Kidney (tissue), 14 donors: ENCODE data around the gene NFATC2. TPM values are rescaled to one million over a fixed set of nuclear protein-coding genes. Genes with fewer than 3 reads are reported as not detected.
A peak's percentile ranks its signal among the peaks of the same experiment; 100 is the strongest.

Experiments
- DNase-seq, 5 donors: peaks; one replicate each; pipeline ENCODE4 v3.0.0-alpha.2; 2013 to 2020
- FAIRE-seq: peaks from 2 replicates; lab custom pipeline; 2012; peaks lifted over from hg19 to GRCh38; lab: Jason Lieb, UNC
- H3K27ac ChIP-seq, 2 donors: one replicate each; pipeline ENCODE4 v1.7.0; 2013; ENCODE audit warnings: low read depth in 2 of 2, low read length in 2 of 2, inconsistent platforms in 1 of 2
- H3K27me3 ChIP-seq: one replicate; pipeline ENCODE4 v1.7.1; 2013; ENCODE audit warnings: low read length, inconsistent platforms; ENCODE audit not compliant: control insufficient read depth, insufficient read depth
- H3K36me3 ChIP-seq, 3 donors: one replicate each; pipeline versions ENCODE4 v1.7.0 to v1.7.1; 2013; ENCODE audit warnings: low read length in 3 of 3, control low read depth in 1 of 3, inconsistent platforms in 1 of 3; ENCODE audit not compliant: insufficient read depth in 3 of 3, control insufficient read depth in 2 of 3
- H3K4me1 ChIP-seq, 3 donors: one replicate each; pipeline versions ENCODE4 v1.7.0 to v1.7.1; 2013; ENCODE audit warnings: low read length in 3 of 3, inconsistent platforms in 1 of 3, low read depth in 1 of 3; ENCODE audit not compliant: control insufficient read depth in 2 of 3, insufficient read depth in 2 of 3
- H3K4me3 ChIP-seq, 3 donors: one replicate each; pipeline versions ENCODE4 v1.7.0 to v1.8.1; 2013; ENCODE audit warnings: low read length in 3 of 3, control low read depth in 1 of 3, inconsistent platforms in 1 of 3
- H3K9ac ChIP-seq, 3 donors: one replicate each; pipeline versions ENCODE4 v1.7.0 to v1.7.1; 2013; ENCODE audit warnings: low read length in 3 of 3, control low read depth in 1 of 3, inconsistent platforms in 1 of 3
- H3K9me3 ChIP-seq, 3 donors: one replicate each; pipeline versions ENCODE4 v1.7.0 to v1.7.1; 2013; ENCODE audit warnings: low read length in 3 of 3, control low read depth in 1 of 3, inconsistent platforms in 1 of 3; ENCODE audit not compliant: control insufficient read depth in 2 of 3, insufficient read depth in 1 of 3
- CTCF ChIP-seq: IDR thresholded peaks from 3 replicates; pipeline ENCODE4 v1.5.1; 2012; ENCODE audit warnings: mild to moderate bottlenecking, moderate library complexity, borderline replicate concordance; ENCODE audit not compliant: insufficient read depth; ENCODE audit errors: extremely low read depth
- intact Hi-C: fragments of 100-400 bp; cut with DNase I; formaldehyde crosslinking; loops from one replicate; pipeline ENCODE4 v1.11.1; 2022
- polyA plus RNA-seq: library from polyadenylated mRNA; stranded (reverse); fragments of 350-450 nt; fragmentation: Illumina TruSeq; extraction: RNeasy Lipid Tissue Mini Kit (QIAGEN cat#74804); gene quantifications from one replicate; pipeline ENCODE4 v1.2.3, GENCODE V29; 2014; ENCODE audit warnings: low read depth, low replicate concordance; ENCODE audit not compliant: insufficient read depth
- total RNA-seq: library from RNA; stranded (reverse); fragmentation: NEBNext Ultra II Directional; extraction: Animal tissue kit (Norgen Biotek cat#: 25700); gene quantifications from one replicate; pipeline ENCODE4 v1.2.1, GENCODE V29; 2021
- donor health status: control.
- donor health status: control.
- donor health status: control.
- donor health status: control.
- donor health status: control.
- donor health status: DM: yes; HTN: yes; CAD: no.
- donor health status: Normal renal cell carcinoma (clear cell type).

Gene NFATC2
- total and polyA plus RNA-seq, 2 donors from 2014 or later, result 0.73 to 10.5 TPM

GRCh38 chr20:51423290-51423667 lies 119.2 kb downstream of the NFATC2 start:
- Histone ChIP-seq H3K9me3 (no peaks in the 10 kb centered on the region), H3K4me3 (no peak overlapping the region), H3K27me3 (no peaks in the 10 kb centered on the region), H3K27ac (no peak overlapping the region), H3K36me3 (no peaks in the 10 kb centered on the region), H3K4me1 (peaks cover 0 to 2% (median 0%) of the 10 kb centered on the region in 3 donors), H3K9ac (no peak overlapping the region)
- no peak for FAIRE-seq
- no peak for TF ChIP-seq CTCF
- peak in 1 of 5 donors; percentile 11 for DNase-seq
- intact Hi-C loops, result no loop called here

DNA sequence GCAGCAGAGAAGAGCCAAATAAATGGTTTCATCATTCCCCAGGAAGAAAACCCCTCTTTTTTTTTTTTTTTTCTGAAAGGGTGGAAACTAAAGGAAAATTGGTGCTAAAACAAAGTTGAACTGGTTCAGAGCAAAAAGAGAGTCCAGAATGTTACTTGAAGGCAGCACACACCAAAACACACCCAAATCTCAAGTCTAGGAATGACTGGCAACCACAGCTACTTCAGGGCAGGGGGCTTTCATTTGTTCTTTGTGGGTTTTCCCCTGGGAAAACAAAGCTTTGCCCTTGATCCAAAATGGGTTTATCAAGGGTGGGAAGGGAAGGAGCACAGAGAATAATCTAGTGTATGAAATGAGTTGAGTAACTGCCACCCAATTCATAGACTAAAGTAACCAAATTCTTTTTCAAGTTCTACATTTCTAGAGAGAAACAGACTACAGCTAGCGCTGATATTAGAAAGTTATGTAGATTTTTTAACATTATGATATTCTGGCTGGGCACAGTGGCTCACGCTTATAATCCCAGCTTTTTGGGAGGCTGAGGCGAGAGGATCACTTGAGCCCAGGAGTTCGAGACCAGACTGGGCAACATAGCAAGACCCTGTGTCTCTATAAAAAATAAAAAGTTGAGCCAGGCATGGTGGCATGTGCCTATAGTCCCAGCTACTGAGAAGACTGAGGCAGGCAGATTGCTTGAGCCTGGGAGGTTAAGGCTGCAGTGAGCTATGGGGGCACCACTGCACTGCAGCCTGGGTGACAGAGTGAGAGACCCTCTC lies 119.8 kb downstream of the NFATC2 start:
- no peak for TF ChIP-seq CTCF

GRCh38 chr20:51420805-51421204 lies 121.7 kb downstream of the NFATC2 start:
- Histone ChIP-seq H3K36me3 (no peaks in the 10 kb centered on the region), H3K9me3 (no peaks in the 10 kb centered on the region), H3K4me1 (no peaks in the 10 kb centered on the region), H3K27me3 (no peaks in the 10 kb centered on the region), H3K27ac (no peak overlapping the region), H3K4me3 (no peak overlapping the region), H3K9ac (no peak overlapping the region)
- DNase-seq (peak in 1 of 5 donors; percentile 1), FAIRE-seq (no peak)
- TF ChIP-seq CTCF, result no peak
- intact Hi-C loops, result no loop called here

More for the DNA sequence above, 119.8 kb downstream of the NFATC2 start:
- DNase-seq (no peak), FAIRE-seq (no peak)
- no peaks in the 10 kb centered on the region for H3K9me3 ChIP-seq
- intact Hi-C loops, result no loop called here
- no peaks in the 10 kb centered on the region for H3K36me3 ChIP-seq
- no peak overlapping the region for H3K4me3 ChIP-seq
- H3K9ac ChIP-seq, result no peak overlapping the region
- H3K4me1 ChIP-seq, result no peaks in the 10 kb centered on the region
- H3K27me3 ChIP-seq, result no peaks in the 10 kb centered on the region
- H3K27ac ChIP-seq, result no peak overlapping the region

GRCh38 chr20:51420111-51420510 lies 122.4 kb downstream of the NFATC2 start:
- Histone ChIP-seq H3K36me3 (no peaks in the 10 kb centered on the region), H3K27me3 (no peaks in the 10 kb centered on the region), H3K9me3 (no peaks in the 10 kb centered on the region), H3K4me1 (no peaks in the 10 kb centered on the region), H3K27ac (no peak overlapping the region), H3K9ac (no peak overlapping the region), H3K4me3 (no peak overlapping the region)
- no peak for TF ChIP-seq CTCF
- DNase-seq, result no peak
- no peak for FAIRE-seq
- intact Hi-C loops, result no loop called here
